Breast epithelium (tissue), 4 donors: Measurements from ENCODE around the gene LMX1B. TPM values are rescaled to one million over a fixed set of nuclear protein-coding genes. Genes with fewer than 3 reads are reported as not detected.

Experiments used
- DNase-seq, 2 donors: peaks; one replicate each; pipeline ENCODE4 v3.0.0-alpha.2; 2019; ENCODE audit warnings: low spot score in 2 of 2
- H3K27ac ChIP-seq, 2 donors: fragments of 200-600 bp; sonication (generic) in 1 of 2; one replicate each; pipeline ENCODE4 v1.5.1; 2016 to 2019; ENCODE audit warnings: mild to moderate bottlenecking in 1 of 2
- H3K27me3 ChIP-seq, 2 donors: fragments of 200-600 bp; sonication (generic) in 1 of 2; one replicate each; pipeline versions ENCODE4 v1.5.1 to v1.6.0; 2017 to 2019; ENCODE audit warnings: control low read depth in 1 of 2, mild to moderate bottlenecking in 1 of 2
- H3K36me3 ChIP-seq: fragments of 200-600 bp; one replicate; pipeline ENCODE4 v1.5.1; 2019
- H3K4me1 ChIP-seq, 2 donors: fragments of 200-600 bp; sonication (generic); one replicate each; pipeline ENCODE4 v1.5.1; 2016 to 2019; ENCODE audit warnings: control low read depth in 1 of 2
- H3K4me3 ChIP-seq, 3 donors: fragments of 200-600 bp; sonication (generic); 1 replicate in 2 of 3; 2 replicates in 1 of 3; pipeline ENCODE4 v1.5.1; 2016 to 2019; ENCODE audit warnings: mild to moderate bottlenecking in 3 of 3, moderate library complexity in 2 of 3
- H3K9me3 ChIP-seq, 2 donors: fragments of 200-600 bp; sonication (generic) in 1 of 2; one replicate each; pipeline ENCODE4 v1.5.1; 2016 to 2019; ENCODE audit warnings: control low read depth in 1 of 2
- CTCF ChIP-seq, 3 donors: fragments of 450-650 bp; IDR thresholded peaks; one replicate each; pipeline ENCODE4 v1.5.1; 2016 to 2017; ENCODE audit warnings: antibody characterized with exemption in 3 of 3, mild to moderate bottlenecking in 3 of 3, moderate library complexity in 3 of 3
- POLR2A ChIP-seq: fragments of 450-650 bp; IDR thresholded peaks from one replicate; pipeline ENCODE4 v1.6.1; 2016; ENCODE audit warnings: antibody characterized with exemption, mild to moderate bottlenecking, moderate library complexity
- POLR2AphosphoS5 ChIP-seq, 3 donors: sonication (generic); formaldehyde crosslinking; IDR thresholded peaks; one replicate each; pipeline ENCODE4 v1.6.1; 2017; ENCODE audit warnings: antibody characterized with exemption in 3 of 3
- intact Hi-C: fragments of 100-400 bp; cut with DNase I; formaldehyde crosslinking; loops from one replicate; pipeline ENCODE4 v1.15.1; 2023; ENCODE audit warnings: low total_unique reads
- total RNA-seq, 3 donors: library from RNA; depleted of rRNA; stranded (reverse); fragments of >200 nt; gene quantifications; one replicate each; pipeline ENCODE4 v1.1.0, GENCODE V29; 2016

LMX1B gene
- total RNA-seq, 3 donors from 2014 or later: 0.16 to 20.3 (median 9.2) TPM

GRCh38 chr9:126699401-126699881, 85.7 kb downstream of the LMX1B start:
- H3K36me3 ChIP-seq: no peaks in the 10 kb centered on the region
- intact Hi-C loops: no loop called here
- H3K4me1 ChIP-seq: no peaks in the 10 kb centered on the region
- TF ChIP-seq POLR2AphosphoS5 (IDR thresholded peaks at IDR 0.05): no peak
- no peak for TF ChIP-seq CTCF (IDR thresholded peaks at IDR 0.05)
- TF ChIP-seq POLR2A: no peak
- DNase-seq: peak in 1 of 2 donors; percentile 38
- no peak overlapping the region for H3K4me3 ChIP-seq
- H3K27me3 ChIP-seq: peaks cover 0 to 9% of the 10 kb centered on the region in 2 donors
- H3K27ac ChIP-seq: no peak overlapping the region
- H3K9me3 ChIP-seq: no peaks in the 10 kb centered on the region

GRCh38 chr9:126700296-126700695, 86.6 kb downstream of the LMX1B start:
- H3K27me3 ChIP-seq: peaks cover 0 to 9% of the 10 kb centered on the region in 2 donors
- DNase-seq: peak in 1 of 2 donors; percentile 45
- H3K36me3 ChIP-seq: no peaks in the 10 kb centered on the region
- no peaks in the 10 kb centered on the region for H3K9me3 ChIP-seq
- peaks cover under 1 to 7% of the 10 kb centered on the region in 2 donors for H3K4me1 ChIP-seq
- intact Hi-C loops: loop anchor here (10.0 kb wide), 1 partner anchor 85 kb away; no protein-coding TSS in a partner anchor
- H3K27ac ChIP-seq: no peak overlapping the region
- no peak overlapping the region for H3K4me3 ChIP-seq
- no peak for TF ChIP-seq POLR2A
- no peak for TF ChIP-seq POLR2AphosphoS5 (IDR thresholded peaks at IDR 0.05)
- TF ChIP-seq CTCF (IDR thresholded peaks at IDR 0.05): no peak

DNA sequence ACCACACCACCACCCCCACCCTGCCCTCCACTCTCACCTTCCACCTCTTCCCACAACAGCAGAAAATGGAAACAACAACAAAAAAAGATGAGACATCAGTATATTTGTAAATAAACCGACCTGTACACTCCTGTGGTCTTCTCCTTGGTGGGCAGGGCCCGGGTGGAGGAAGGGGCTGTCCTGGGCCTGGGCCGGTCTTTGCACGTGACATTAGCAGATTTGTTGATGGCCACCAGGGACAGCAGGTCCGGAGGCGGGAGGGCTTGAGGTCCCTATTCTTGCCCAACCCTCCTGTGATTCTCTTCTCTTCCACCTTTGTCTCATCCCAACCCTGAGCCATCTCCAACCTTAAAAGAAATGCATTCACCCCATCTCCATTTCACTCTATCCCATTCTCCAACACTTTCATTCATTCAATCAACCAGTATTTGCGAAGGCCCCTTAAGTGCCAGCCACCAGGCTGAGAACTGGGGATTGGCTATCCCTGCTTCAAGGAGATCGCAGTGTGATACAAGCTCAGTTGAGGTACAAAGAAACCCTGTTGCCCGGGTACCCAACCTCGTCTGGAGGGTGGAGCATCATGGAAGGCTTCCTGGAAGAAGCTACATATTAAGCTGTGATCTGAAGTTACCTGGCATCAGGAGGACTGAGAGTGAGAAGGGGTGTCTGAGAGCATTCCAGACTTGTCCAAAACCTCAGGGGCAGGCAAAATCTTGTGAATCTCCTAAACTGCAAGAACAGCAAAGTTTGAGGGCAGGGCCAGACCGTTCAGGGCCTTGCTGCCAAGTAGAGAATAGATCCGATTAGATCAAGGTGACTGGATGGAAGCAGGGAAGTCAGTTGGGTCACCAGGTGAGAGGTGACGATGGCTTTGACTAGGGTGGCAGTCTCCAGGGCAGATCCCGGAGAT, 87.4 kb downstream of the LMX1B start:
- intact Hi-C loops: loop anchor here (10.0 kb wide), 1 partner anchor 84 kb away; no protein-coding TSS in a partner anchor
- DNase-seq: peak in 1 of 2 donors; percentile 39
- H3K4me1 ChIP-seq: peaks cover 4 to 12% of the 10 kb centered on the region in 2 donors
- peaks cover 0 to 9% of the 10 kb centered on the region in 2 donors for H3K27me3 ChIP-seq
- H3K27ac ChIP-seq: no peak overlapping the region
- no peaks in the 10 kb centered on the region for H3K9me3 ChIP-seq
- H3K36me3 ChIP-seq: no peaks in the 10 kb centered on the region
- no peak overlapping the region for H3K4me3 ChIP-seq
- TF ChIP-seq POLR2AphosphoS5 (IDR thresholded peaks at IDR 0.05) (no peak), CTCF (IDR thresholded peaks at IDR 0.05) (no peak), POLR2A (no peak)

GRCh38 chr9:126701813-126702140, 88.0 kb downstream of the LMX1B start:
- peak in 1 of 2 donors; percentile 31 for DNase-seq
- intact Hi-C loops: loop anchor here (10.0 kb wide), 1 partner anchor 83 kb away; no protein-coding TSS in a partner anchor
- TF ChIP-seq POLR2A: no peak
- no peak for TF ChIP-seq POLR2AphosphoS5 (IDR thresholded peaks at IDR 0.05)
- TF ChIP-seq CTCF (IDR thresholded peaks at IDR 0.05): no peak
- H3K4me1 ChIP-seq: peaks cover 4 to 12% of the 10 kb centered on the region in 2 donors
- H3K4me3 ChIP-seq: no peak overlapping the region
- H3K36me3 ChIP-seq: no peaks in the 10 kb centered on the region
- no peaks in the 10 kb centered on the region for H3K9me3 ChIP-seq
- no peak overlapping the region for H3K27ac ChIP-seq
- peaks cover 0 to 9% of the 10 kb centered on the region in 2 donors for H3K27me3 ChIP-seq
